ENCODE data around the gene CYSTM1. TPM values are rescaled to one million over a fixed set of nuclear protein-coding genes. Genes with fewer than 3 reads are reported as not detected.

The CYSTM1 gene
- total and polyA plus RNA-seq, 7 donors: 193 to 601 (median 297) TPM

DNA sequence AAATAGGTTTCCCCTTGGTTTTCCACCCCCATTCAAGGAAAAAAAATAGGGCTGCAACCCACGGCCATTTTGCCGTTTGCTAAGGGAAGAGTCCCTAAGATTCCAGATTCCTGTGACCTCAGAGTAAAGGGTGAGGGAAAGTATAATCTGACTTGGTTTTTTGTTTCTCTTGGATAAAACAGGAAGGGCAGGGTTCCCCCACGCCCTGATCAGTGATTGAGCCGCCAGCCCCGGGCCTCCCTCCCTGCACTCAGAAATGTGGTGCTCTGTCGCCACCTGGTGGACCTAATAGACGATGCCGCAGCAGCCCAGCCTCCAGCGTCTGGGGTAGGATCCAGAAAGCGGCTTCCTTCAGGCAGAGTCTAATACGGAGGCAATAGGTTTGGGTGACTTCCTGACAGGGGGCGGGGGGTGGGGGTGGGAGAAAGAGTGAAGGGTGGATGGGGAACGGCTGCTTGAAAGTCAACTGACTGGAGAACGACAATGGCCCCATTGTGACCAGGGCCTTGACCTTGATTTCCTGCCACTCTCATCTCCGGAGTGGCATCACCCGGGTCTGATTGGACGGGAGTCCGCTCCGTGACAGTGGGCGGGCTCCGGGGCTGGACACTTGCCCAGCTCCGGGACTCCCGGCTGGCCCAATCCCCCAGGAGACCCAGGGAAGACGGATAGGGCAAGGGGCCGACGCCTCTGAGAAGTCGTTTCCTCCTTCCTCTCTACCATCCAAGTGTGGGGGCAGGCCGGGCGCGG lies 17.8 kb upstream of the CYSTM1 start:
- no peaks in the 10 kb centered on the region for H3K36me3 ChIP-seq (ENCODE audit: insufficient read depth in 1 of 2, low read depth in 1 of 2)
- H3K9me3 ChIP-seq: no peaks in the 10 kb centered on the region
- 2 to 5% (median 5%) methylated on average over 27 to 30 of the region's 30 CpGs for WGBS, 3 donors
- no peaks in the 10 kb centered on the region for H3K27me3 ChIP-seq (ENCODE audit: insufficient read depth in 3 of 3, low read length in 2 of 3)
- TF ChIP-seq, protein P1, sequence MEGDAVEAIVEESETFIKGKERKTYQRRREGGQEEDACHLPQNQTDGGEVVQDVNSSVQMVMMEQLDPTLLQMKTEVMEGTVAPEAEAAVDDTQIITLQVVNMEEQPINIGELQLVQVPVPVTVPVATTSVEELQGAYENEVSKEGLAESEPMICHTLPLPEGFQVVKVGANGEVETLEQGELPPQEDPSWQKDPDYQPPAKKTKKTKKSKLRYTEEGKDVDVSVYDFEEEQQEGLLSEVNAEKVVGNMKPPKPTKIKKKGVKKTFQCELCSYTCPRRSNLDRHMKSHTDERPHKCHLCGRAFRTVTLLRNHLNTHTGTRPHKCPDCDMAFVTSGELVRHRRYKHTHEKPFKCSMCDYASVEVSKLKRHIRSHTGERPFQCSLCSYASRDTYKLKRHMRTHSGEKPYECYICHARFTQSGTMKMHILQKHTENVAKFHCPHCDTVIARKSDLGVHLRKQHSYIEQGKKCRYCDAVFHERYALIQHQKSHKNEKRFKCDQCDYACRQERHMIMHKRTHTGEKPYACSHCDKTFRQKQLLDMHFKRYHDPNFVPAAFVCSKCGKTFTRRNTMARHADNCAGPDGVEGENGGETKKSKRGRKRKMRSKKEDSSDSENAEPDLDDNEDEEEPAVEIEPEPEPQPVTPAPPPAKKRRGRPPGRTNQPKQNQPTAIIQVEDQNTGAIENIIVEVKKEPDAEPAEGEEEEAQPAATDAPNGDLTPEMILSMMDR (IDR thresholded peaks at IDR 0.05): peak; percentile 91
- peak overlapping the region; percentile 55 for H3K4me3 ChIP-seq
- DNase-seq (peak; percentile 87 to 93), ATAC-seq (peak; percentile 95 to 97 (median 96))
- peaks cover 3% of the 10 kb centered on the region for H3K4me1 ChIP-seq
- intact Hi-C loops (cut with DNase I): loop anchor here (1.0 to 5.0 kb wide), 3 partner anchors 84 to 370 kb away; no protein-coding TSS in a partner anchor
- no peak overlapping the region for H3K27ac ChIP-seq

- intact Hi-C loops (cut with DNase I): loop anchor here in 1 of 2 donors (5.0 kb wide), 1 partner anchor 87 kb away; no protein-coding TSS in a partner anchor
- DNase-seq: no peak
These were observed 15.7 kb upstream of the CYSTM1 start for GRCh38 chr5:140159014-140159927.

DNA sequence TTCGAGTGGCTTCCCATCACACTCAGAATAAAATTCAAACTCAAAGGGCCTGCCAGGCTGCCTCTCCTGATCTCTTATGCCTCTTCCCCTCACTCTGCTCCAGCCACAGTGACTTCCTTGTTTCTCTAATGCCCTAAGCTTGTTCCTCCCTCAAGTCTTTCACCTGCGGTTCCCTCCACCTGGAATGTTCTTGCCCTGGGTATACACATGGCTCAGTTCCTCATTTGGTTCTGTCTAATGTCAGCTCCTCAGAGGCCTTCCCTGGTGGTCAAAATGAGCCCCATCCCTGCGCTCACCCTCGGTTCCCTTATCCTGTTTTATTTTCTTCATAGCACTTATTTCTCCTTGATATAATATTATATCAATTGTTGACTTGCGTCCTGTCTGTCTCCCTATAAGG lies 12.7 kb upstream of the CYSTM1 start:
- 92 to 95% (median 92%) methylated on average over 5 of the region's 5 CpGs for WGBS, 3 donors
- intact Hi-C loops (cut with DNase I): no loop called here
- Histone ChIP-seq H3K36me3 (ENCODE audit: insufficient read depth in 1 of 2, low read depth in 1 of 2) (no peaks in the 10 kb centered on the region), H3K4me1 (no peaks in the 10 kb centered on the region), H3K27me3 (ENCODE audit: insufficient read depth in 3 of 3, low read length in 2 of 3) (no peaks in the 10 kb centered on the region), H3K4me3 (no peak overlapping the region), H3K9me3 (no peaks in the 10 kb centered on the region), H3K27ac (no peak overlapping the region)
- TF ChIP-seq, protein P1 (IDR thresholded peaks at IDR 0.05): no peak
- ATAC-seq (no peak), DNase-seq (no peak)

More at GRCh38 chr5:140159014-140159927, 15.7 kb upstream of the CYSTM1 start:
- peaks cover 3% of the 10 kb centered on the region for H3K4me1 ChIP-seq
- H3K4me3 ChIP-seq: no peak overlapping the region
- H3K9me3 ChIP-seq: no peaks in the 10 kb centered on the region
- no peak for ATAC-seq
- 80 to 85% (median 84%) methylated on average over 7 of the region's 7 CpGs for WGBS, 3 donors
- H3K36me3 ChIP-seq (ENCODE audit: insufficient read depth in 1 of 2, low read depth in 1 of 2): no peaks in the 10 kb centered on the region
- no peak overlapping the region for H3K27ac ChIP-seq
- H3K27me3 ChIP-seq (ENCODE audit: insufficient read depth in 3 of 3, low read length in 2 of 3): no peaks in the 10 kb centered on the region
- TF ChIP-seq, protein P1 (IDR thresholded peaks at IDR 0.05): no peak

GRCh38 chr5:140162781-140163180 lies 12.2 kb upstream of the CYSTM1 start:
- 64 to 85% (median 70%) methylated on average over 5 of the region's 5 CpGs for WGBS, 3 donors
- DNase-seq: no peak
- H3K27me3 ChIP-seq (ENCODE audit: insufficient read depth in 3 of 3, low read length in 2 of 3): no peaks in the 10 kb centered on the region
- TF ChIP-seq, protein P1 (IDR thresholded peaks at IDR 0.05): no peak
- H3K4me3 ChIP-seq: no peak overlapping the region
- H3K27ac ChIP-seq: no peak overlapping the region
- peak in 1 of 4 donors; percentile 11 for ATAC-seq
- H3K9me3 ChIP-seq: no peaks in the 10 kb centered on the region
- intact Hi-C loops (cut with DNase I): no loop called here
- H3K4me1 ChIP-seq: no peaks in the 10 kb centered on the region
- no peaks in the 10 kb centered on the region for H3K36me3 ChIP-seq (ENCODE audit: insufficient read depth in 1 of 2, low read depth in 1 of 2)
